Osteoblast (primary cell): ENCODE data around the gene ANKRD6. TPM values are rescaled to one million over a fixed set of nuclear protein-coding genes. Genes with fewer than 3 reads are reported as not detected.

Experiments used
- DNase-seq: peaks from one replicate; pipeline ENCODE4 v3.0.0; 2011; ENCODE audit warnings: low spot score, mixed read lengths; ENCODE audit not compliant: insufficient read length; ENCODE audit errors: missing footprints
- H2AFZ ChIP-seq: 2 replicates; pipeline ENCODE4 v1.6.0; 2011; ENCODE audit warnings: mild to moderate bottlenecking, low read length
- H3K27ac ChIP-seq: 2 replicates; pipeline ENCODE4 v1.5.1; 2011; ENCODE audit warnings: mild to moderate bottlenecking, low read depth, low read length, moderate library complexity
- H3K27me3 ChIP-seq: 2 replicates; pipeline ENCODE4 v1.6.0; 2012; ENCODE audit warnings: mild to moderate bottlenecking, control low read depth, inconsistent platforms, low read length, moderate library complexity; ENCODE audit not compliant: insufficient read depth
- H3K36me3 ChIP-seq: 2 replicates; pipeline ENCODE4 v1.5.1; 2011; ENCODE audit warnings: mild to moderate bottlenecking, low read length, control low read depth, moderate library complexity; ENCODE audit not compliant: insufficient read depth
- H3K4me1 ChIP-seq: 2 replicates; pipeline ENCODE4 v1.5.1; 2011; ENCODE audit warnings: mild to moderate bottlenecking, low read length, control low read depth, moderate library complexity; ENCODE audit not compliant: insufficient read depth
- H3K4me2 ChIP-seq: 2 replicates; pipeline ENCODE4 v1.6.0; 2011; ENCODE audit warnings: mild to moderate bottlenecking, low read length; ENCODE audit not compliant: insufficient read depth
- H3K4me3 ChIP-seq: fragments of 200-600 bp; sonication (generic); 3 replicates; pipeline ENCODE4 v1.5.1; 2012; ENCODE audit warnings: mild to moderate bottlenecking, low read length, inconsistent platforms; ENCODE audit not compliant: insufficient read depth
- H3K79me2 ChIP-seq: 2 replicates; pipeline ENCODE4 v1.6.0; 2012; ENCODE audit warnings: mild to moderate bottlenecking, low read length, control low read depth, inconsistent platforms; ENCODE audit not compliant: insufficient read depth
- H3K9me3 ChIP-seq: 2 replicates; pipeline ENCODE4 v1.5.1; 2011; ENCODE audit warnings: low read depth, low read length, control low read depth
- H4K20me1 ChIP-seq: 2 replicates; pipeline ENCODE4 v1.6.0; 2012; ENCODE audit warnings: mild to moderate bottlenecking, low read length, control low read depth; ENCODE audit not compliant: insufficient read depth
- CTCF ChIP-seq: IDR thresholded peaks from 2 replicates; pipeline ENCODE4 v1.5.1; 2011; ENCODE audit warnings: mild to moderate bottlenecking, low read depth, low read length, moderate library complexity; ENCODE audit errors: extremely low read depth
- total RNA-seq: library from RNA; depleted of rRNA; stranded (reverse); fragments of >200 nt; gene quantifications from 2 replicates; pipeline ENCODE4 v1.2.3, GENCODE V29; 2012

The ANKRD6 gene
- total RNA-seq, 1 donor, result 11.2 TPM

DNA sequence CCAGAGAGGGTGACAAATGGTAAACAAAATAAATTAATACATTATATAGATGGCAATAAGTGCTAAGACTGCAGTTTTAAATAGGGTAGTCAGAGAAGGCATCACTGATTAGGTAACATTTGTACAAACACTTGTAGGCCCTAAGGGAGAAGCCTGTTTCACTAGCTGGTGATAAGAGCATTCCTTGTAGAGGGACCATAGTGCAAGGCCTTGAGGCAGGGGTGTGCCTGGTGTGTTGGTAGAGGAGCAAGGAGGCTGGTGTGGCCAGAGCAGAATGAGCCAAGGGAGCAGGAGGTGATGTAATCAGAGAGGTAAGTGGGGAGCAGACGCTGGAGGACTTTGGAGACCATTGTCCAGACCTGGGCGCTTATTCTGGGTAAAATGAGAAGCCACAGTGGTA, 70.7 kb downstream of the ANKRD6 start:
- Histone ChIP-seq H3K36me3 (no peaks in the 10 kb centered on the region), H3K4me3 (no peak overlapping the region), H4K20me1 (no peaks in the 10 kb centered on the region), H3K4me2 (no peak overlapping the region), H3K27ac (no peak overlapping the region), H3K79me2 (no peaks in the 10 kb centered on the region), H3K9me3 (no peaks in the 10 kb centered on the region), H2AFZ (no peak overlapping the region), H3K4me1 (no peaks in the 10 kb centered on the region), H3K27me3 (peaks cover 3% of the 10 kb centered on the region)
- no peak for TF ChIP-seq CTCF
- DNase-seq, result no peak

GRCh38 chr6:89505847-89506246, 72.9 kb downstream of the ANKRD6 start:
- peaks cover 3% of the 10 kb centered on the region for H3K27me3 ChIP-seq
- H3K9me3 ChIP-seq, result no peaks in the 10 kb centered on the region
- H2AFZ ChIP-seq, result no peak overlapping the region
- TF ChIP-seq CTCF, result no peak
- H3K4me3 ChIP-seq, result no peak overlapping the region
- H3K36me3 ChIP-seq, result no peaks in the 10 kb centered on the region
- no peaks in the 10 kb centered on the region for H3K4me1 ChIP-seq
- no peaks in the 10 kb centered on the region for H4K20me1 ChIP-seq
- H3K27ac ChIP-seq, result no peak overlapping the region
- no peaks in the 10 kb centered on the region for H3K79me2 ChIP-seq
- DNase-seq, result no peak
- no peak overlapping the region for H3K4me2 ChIP-seq

DNA sequence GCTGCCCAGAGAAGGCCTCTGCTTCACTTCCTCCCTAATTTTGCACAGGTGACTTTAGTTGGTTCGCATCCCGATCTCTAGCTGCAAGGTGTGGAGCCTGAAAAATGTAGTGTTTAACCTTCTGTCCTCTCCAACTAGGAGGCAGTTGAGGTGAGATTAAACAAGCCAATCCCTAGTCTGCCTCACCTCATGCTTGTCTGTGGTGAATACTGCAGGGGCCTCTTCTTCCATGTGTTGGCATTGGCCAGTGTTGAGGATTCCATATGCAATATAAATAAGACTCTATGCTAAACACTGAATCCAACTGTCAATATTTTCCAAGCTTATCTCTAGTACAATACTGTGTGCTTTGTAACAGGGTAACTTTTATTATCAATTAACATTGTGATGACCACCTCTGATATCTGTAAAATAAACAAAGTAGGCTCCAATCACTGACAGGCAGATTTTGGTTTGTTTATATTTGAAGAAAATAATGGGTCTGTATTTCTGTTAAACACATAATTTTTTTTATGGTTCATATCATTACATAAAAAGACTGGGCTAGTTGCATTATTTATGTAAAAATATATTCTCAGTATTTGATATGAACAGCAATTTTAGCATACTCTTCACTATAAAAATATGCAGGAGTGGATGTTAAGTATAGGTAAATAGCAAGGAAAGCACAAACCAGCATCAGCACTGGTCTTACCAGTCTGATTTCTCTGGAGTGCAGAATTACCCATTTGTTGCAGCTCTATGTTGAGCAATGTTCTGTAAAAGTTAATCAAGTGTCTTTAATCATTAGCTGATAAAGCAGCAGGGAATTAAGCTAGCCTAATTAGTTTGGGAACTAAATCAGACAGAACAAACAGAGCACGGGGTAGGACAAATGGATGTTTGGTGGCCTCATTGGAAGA, 74.0 kb downstream of the ANKRD6 start:
- Histone ChIP-seq H3K79me2 (no peaks in the 10 kb centered on the region), H4K20me1 (no peaks in the 10 kb centered on the region), H3K36me3 (no peaks in the 10 kb centered on the region), H3K9me3 (no peaks in the 10 kb centered on the region), H3K4me3 (no peak overlapping the region), H3K27me3 (no peaks in the 10 kb centered on the region), H2AFZ (no peak overlapping the region), H3K4me1 (no peaks in the 10 kb centered on the region), H3K4me2 (no peak overlapping the region), H3K27ac (no peak overlapping the region)
- no peak for TF ChIP-seq CTCF
- no peak for DNase-seq

GRCh38 chr6:89508755-89509563, 76.0 kb downstream of the ANKRD6 start:
- Histone ChIP-seq H3K27ac (no peak overlapping the region), H4K20me1 (no peaks in the 10 kb centered on the region), H3K4me2 (no peak overlapping the region), H3K4me3 (no peak overlapping the region), H3K27me3 (no peaks in the 10 kb centered on the region), H3K36me3 (no peaks in the 10 kb centered on the region), H2AFZ (no peak overlapping the region), H3K4me1 (no peaks in the 10 kb centered on the region), H3K79me2 (no peaks in the 10 kb centered on the region), H3K9me3 (no peaks in the 10 kb centered on the region)
- TF ChIP-seq CTCF, result no peak
- peak; percentile 53 for DNase-seq
